Measurements from ENCODE around the gene ICAM5.

The ICAM5 gene

GRCh38 chr19:10291554-10292205 is 1.9 kb downstream of the ICAM5 start:
- DNase-seq (ENCODE audit: low spot score) = no peak

DNA sequence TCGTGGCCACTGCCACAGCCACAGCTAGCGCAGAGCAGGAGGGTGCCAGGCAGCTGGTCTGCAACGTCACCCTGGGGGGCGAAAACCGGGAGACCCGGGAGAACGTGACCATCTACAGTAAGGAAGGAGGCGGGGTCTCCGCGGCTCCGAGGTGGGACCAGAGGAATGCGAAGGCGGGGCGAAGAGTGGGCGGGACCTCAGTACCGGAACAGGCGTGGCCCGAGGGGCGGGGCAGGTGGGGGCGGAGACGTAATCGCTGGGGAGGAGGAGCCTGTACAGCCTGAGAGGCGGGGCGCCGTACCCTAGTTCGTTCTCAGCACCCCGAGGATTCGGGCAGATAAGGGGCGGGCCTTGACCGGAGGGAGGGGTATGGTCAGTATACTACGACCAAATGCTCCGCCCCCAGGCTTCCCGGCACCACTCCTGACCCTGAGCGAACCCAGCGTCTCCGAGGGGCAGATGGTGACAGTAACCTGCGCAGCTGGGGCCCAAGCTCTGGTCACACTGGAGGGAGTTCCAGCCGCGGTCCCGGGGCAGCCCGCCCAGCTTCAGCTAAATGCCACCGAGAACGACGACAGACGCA is 2.5 kb downstream of the ICAM5 start:
- peak; percentile 90 for DNase-seq (ENCODE audit: low spot score)

DNA sequence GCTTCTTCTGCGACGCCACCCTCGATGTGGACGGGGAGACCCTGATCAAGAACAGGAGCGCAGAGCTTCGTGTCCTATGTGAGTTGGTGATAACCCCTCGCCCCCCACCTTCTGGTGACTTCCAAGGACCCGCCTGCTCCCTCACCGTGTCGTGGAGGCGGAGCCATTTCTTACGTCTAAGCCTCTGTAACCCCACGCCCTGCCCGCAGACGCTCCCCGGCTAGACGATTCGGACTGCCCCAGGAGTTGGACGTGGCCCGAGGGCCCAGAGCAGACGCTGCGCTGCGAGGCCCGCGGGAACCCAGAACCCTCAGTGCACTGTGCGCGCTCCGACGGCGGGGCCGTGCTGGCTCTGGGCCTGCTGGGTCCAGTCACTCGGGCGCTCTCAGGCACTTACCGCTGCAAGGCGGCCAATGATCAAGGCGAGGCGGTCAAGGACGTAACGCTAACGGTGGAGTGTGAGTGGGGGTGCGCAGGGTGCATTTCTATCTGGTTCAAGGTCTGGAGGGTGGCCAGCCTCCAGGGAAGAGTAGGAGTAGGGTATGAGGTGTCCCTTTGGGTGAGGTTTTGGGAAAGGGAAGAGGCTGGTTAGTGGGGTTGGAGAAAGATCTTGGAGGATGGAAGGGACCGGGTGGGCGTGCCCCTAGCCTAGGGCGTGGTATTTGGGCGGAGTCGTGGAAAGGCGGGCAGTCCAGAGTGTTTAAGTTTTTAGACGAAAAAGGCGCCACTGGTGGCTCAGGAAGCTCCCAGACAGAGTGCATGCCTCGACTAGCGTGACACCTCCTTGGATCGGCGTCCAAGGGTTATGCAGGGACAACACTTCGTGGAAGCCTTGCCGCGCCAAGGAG is 3.3 kb downstream of the ICAM5 start:
- DNase-seq (ENCODE audit: low spot score) = no peak

DNA sequence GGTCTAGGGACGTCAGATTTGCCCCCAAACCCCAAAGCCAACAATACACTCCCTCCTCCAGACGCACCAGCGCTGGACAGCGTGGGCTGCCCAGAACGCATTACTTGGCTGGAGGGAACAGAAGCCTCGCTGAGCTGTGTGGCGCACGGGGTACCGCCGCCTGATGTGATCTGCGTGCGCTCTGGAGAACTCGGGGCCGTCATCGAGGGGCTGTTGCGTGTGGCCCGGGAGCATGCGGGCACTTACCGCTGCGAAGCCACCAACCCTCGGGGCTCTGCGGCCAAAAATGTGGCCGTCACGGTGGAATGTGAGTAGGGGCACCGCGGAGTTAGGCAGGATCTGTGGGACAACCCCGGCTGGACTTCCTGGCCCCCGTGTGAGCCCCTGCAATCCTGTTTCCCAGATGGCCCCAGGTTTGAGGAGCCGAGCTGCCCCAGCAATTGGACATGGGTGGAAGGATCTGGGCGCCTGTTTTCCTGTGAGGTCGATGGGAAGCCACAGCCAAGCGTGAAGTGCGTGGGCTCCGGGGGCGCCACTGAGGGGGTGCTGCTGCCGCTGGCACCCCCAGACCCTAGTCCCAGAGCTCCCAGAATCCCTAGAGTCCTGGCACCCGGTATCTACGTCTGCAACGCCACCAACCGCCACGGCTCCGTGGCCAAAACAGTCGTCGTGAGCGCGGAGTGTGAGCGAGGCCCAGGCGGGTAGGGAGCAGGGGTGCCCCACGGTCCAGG is 4.0 kb downstream of the ICAM5 start:
- no peak for DNase-seq (ENCODE audit: low spot score)

- no peak for DNase-seq (ENCODE audit: low spot score)
Observed at GRCh38 chr19:10294368-10294697, 4.6 kb downstream of the ICAM5 start.

DNA sequence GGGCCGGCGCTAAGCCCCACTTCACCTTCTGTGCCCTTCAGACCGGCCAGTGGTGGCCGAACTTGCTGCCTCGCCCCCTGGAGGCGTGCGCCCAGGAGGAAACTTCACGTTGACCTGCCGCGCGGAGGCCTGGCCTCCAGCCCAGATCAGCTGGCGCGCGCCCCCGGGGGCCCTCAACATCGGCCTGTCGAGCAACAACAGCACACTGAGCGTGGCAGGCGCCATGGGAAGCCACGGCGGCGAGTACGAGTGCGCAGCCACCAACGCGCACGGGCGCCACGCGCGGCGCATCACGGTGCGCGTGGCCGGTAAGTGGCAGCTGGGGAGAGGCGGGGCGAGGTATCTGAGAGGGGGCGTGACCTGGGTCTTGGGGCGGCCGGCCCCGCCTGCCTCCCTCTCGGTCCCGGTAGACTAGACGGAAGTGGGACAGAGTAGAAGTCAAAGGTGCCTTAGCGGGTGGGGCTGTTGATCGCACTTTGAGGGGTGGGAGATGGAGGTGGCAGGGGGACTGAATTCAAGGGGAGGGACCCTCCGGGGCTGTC is 5.6 kb downstream of the ICAM5 start:
- DNase-seq (ENCODE audit: low spot score) = no peak

DNA sequence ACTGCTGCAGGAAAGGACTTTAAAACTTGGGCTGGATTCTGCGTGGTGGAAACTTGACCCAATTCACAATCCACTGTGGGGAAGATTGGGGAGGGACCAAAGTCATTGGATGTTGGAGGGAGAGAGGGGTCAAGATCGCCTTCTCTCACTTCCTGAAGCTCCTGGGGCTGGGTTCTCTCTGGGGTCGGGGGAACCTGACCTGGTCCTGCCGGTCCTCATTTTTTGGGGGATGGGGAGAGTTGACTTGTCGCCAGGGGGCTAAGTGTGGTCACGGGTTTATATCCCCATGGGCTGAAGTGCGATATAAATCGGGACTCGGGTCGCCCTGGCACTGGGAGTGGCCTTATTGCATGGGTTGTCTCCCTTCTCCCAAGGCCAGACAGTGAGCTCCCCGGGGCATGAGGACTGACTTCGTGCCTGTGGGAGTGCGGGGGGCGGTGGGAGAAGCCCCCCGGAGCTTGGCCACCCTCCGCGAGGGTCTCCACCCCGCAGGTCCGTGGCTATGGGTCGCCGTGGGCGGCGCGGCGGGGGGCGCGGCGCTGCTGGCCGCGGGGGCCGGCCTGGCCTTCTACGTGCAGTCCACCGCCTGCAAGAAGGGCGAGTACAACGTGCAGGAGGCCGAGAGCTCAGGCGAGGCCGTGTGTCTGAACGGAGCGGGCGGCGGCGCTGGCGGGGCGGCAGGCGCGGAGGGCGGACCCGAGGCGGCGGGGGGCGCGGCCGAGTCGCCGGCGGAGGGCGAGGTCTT is 6.3 kb downstream of the ICAM5 start:
- no peak for DNase-seq (ENCODE audit: low spot score)

DNA sequence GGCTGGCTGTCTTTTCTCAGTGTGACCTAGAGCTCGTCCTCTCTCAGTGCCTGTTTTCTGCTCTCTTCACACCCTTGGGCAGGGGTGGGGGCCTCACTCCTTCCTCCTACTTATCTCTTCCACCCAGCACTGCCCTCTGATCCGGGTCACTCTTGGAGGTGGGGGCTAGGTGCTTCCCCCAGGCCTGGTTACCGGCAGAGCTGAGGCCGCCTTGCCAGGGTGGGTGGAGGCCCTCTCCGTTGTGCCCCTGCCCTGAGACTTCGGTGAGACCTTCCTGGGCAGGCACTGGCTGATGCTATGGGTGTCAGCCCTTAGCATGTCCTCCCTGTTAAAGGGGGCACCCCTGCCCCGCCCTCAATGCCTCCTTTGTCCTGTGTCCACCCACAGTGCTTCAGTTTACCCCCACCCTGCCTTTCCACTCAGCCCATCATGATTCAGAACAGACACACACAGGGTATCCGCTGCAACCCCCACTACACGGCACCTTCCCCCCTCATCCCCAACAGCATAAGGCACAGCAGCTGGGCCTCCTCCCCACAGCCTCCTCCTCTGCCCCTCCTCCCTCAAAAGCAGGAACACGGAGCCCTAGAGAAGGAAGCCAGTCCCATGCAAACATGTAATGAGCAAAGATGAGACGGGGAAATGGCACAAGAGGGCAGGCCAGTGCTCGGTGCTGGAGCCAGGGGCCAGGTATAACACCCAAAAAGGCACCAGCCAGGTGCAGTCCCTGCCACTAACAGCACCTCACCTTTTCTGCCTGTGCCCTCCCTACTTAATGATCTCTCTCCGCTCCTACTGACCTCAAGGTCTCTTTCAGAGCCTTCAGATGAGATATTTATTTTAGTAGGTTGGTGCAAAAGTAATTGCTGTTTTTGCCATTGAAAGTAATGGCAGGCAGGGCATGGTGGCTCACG is 10.1 kb downstream of the ICAM5 start:
- DNase-seq (ENCODE audit: low spot score) = no peak

DNA sequence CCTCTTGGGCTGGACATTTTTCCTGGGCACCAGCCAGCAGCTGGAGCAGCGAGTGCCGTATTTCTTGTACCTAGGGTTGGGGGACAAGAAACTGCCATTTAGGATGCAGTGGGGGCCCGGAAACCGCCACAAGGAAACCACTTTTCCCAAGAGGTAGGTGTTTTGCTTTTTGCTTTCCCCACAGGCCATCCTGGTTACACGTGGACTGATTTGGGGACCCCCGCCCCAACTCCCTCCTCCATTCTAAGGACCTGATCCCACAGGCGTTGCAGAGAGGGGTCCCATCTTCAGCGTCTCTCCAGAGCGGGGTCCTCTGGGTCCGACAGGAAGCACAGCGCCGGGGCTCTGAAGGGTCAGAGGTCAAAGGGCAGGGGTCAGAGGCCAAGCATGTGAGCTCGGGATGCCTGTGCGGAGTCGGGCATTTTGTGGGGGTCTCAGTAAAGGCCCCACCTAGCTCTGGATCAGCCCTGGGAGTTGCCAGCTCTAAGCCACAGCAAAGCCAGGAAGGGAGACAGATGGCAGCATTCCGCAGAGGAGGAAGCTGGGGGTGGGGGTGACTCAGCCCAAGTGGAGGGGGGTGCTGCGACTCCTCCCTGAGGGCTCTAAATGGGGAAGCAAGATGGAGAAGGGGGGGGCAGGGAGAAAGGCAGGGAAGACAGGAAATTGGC is 15.5 kb downstream of the ICAM5 start:
- no peak for DNase-seq (ENCODE audit: low spot score)

DNA sequence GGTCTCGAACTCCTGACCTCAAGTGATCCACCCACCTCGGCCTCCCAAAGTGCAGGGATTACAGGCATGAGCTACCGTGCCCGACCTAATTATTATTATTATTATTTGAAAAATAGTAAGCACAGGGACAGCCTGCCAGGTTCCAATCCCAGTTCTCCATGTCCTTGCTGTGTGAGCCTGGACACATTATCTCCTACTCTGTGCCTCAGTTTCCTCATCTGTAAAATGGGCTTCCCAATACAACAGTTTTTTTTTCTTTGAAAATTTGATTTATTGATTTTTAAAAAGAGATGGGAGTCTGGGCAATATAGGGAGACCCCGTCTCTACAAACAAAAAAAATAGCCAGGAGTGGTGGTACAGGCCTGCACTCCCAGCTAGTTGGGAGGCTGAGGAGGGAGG is 16.6 kb downstream of the ICAM5 start:
- no peak for DNase-seq (ENCODE audit: low spot score)

DNA sequence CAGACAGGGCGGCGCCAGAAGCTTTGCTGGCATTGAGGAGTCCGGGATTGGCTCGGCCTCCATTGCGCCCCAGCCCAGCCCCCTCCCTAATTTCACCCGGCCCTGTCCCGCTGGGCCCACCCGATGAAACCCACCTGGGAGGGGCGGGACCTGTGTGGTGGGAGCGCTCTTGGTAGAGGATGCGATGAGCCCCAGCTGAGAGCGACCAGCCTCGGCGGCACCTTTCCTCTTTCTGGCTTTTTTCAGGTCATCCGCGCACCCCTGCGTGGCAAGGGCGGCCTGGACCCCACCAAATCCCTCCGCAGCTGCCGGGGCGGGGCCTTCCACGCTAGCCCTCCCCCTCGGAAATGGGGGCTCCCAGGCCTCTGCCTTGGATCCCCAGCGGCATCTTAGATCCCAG is 19.7 kb downstream of the ICAM5 start, which contains the start of gene ZGLP1:
TSS of gene ZGLP1 (minus strand) at position 393 of the 400 bp plus-strand sequence.
- DNase-seq (ENCODE audit: low spot score) = no peak

DNA sequence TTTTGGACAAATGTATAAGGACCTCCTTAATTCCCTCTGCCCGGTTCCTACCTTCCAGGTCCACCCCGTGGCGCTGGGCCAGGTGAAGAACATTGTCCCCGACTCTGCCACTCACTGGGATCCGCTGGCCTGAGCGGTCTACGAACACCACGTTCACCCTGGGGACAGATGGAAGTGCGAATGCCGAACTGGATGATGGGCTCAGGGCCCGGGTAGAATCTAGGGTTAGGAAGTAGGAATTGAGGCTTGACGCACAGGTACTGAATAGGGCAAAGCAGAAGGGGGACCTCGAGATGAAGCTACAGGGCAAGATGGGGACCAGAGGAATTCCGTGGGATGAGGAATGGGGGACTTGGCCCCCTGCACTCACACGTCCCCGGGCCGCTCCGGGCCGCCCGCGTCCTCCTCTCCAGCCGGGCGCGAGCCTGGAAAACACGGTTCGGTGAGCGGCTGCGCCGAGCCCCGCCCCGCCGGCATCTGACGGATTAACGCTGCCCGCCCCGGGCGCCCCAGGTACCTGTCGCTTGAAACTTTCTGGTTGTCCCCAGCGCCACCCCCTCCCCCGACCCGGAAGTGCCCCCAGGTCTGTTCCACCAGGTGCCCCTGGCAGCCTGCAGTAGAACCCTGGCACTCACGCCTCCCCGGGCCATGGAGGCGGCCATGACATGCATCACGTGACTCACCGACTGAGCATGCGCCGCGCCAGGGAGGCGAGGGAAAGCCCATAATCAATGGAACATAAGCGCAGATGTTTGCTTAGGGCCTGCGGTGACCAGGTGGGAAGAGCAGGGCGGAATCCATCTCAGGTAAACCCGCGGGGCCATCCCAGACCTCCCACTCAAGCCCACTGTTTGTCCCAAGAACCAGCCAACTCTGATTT is 25.8 kb downstream of the ICAM5 start, which contains the start of gene FDX2:
TSS of gene FDX2 (minus strand) at position 681 of the 880 bp plus-strand sequence. CDS start at position 662, 19 bp downstream.
- DNase-seq (ENCODE audit: low spot score) = peak; percentile 94

DNA sequence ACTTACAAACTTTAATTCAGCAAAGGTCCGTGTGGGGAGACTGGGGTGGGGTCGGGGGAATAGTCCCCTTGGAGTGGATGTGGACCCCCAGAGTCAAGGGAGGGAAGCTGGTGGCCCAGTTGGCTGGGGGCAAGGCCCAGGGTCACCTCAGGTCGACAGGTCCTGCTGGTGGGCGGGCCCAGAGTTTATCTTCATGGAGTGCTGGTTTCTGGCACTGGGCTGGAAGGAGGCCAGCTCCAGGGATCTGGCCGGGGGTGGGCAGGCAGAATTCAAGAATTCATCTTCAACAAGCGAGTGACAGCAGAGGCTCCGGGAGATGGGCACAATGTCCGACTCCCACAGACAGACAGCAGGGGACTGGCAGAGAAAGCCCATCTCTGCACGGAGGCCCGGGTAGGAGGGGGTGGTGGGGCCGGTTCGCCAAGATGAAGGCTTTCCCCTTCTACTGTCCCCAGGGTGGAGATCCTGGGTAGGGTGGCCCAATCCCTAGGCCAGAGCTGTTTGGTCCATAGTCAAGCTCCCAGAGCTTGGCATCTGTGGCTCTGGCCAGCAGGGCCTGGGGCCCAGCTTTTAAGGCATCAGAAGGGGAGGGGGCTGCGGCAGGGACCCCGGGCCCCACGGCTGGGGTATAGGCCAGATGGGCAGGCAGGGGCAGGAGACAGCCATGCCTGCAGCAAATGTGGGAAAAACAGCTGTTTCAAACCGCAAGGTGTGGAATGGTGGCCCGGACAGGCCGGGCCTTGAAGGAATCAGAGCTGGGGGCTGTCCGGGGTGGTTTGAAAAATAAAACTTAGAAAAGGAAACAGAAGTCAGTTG is 26.7 kb downstream of the ICAM5 start:
- no peak for DNase-seq (ENCODE audit: low spot score)

DNA sequence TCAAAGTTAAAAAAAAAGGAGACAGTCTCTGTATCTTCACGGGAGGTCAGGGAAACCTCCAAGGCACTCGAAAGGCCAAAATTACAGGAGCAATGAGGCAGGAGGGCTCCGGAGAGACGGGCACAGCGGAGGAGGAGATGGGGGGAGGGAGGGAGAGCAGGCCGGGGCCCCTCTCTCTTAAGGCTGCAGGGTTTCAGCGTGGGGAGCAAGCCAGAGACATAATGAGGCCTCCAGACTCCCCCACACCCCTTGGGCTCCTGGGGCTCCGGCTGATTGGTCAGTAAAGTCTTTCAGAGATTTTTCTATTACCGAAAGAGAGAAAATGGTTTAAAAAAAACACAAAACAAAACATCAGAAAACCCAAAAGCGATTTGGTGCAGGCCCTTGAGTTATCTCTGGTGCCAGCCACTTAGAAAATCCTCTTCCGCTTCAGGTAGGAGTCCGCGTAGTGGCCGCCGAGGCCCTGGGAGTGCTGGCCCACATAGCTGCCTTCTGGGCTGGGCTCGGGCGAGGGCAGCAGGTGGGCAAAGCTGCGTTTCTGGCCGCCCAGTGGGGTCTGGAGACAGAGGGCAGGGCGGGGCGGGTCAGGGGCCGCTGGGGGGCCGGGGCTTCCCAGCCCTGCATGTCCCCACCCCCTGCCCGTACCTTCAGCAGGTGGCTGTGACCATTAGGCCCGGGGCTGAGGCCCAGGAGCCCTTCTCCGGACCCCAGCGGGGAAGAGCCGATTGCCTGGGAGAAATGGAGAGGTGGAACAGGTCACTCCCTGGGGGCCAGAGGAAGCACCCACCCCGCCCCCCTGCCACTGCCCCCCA is 27.5 kb downstream of the ICAM5 start:
- no peak for DNase-seq (ENCODE audit: low spot score)

DNA sequence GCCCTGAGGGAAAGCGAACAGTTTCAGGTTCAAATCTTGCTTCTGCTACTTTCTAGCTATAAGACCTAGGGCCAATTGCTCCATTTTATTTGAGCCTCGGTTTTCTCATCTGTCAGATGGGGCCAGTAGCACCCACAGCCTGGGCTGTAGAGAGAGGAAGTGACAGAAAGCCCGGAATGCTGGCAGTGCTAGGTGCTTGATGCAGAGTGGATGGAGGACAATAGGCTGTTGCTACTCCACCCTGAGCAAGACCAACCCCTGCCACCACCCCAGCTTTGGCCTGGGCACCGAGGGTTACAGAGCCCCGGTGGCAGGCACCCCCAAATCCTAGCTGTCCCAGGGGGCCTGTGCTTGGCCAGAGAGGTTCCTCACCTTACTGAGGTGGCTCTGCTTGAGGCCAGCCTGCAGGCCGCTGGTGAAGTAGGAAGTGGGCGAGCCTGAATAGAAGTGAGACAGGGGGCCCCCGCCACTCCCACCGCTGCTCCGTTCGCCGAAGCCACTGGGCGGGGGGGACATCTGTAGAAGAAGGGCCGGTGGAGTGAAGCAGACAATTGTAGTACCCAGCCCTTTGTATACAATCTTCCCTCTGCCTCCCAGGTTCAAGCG is 28.2 kb downstream of the ICAM5 start:
- DNase-seq (ENCODE audit: low spot score) = no peak

- DNase-seq (ENCODE audit: low spot score) = no peak
Observed at GRCh38 chr19:10318807-10319682, 29.3 kb downstream of the ICAM5 start.

All from hepatic stellate cell (primary cell).